Cardiac muscle cell (in vitro differentiated cells and primary cell): ENCODE data around the gene STX4. TPM values are rescaled to one million over a fixed set of nuclear protein-coding genes. Genes with fewer than 3 reads are reported as not detected.

Experiments used
- DNase-seq, 2 donors: peaks; one replicate each; pipeline versions ENCODE4 v3.0.0 to v3.0.0-alpha.2; 2010 to 2017; ENCODE audit warnings: low read depth in 1 of 2, low spot score in 1 of 2
- H3K27ac ChIP-seq: fragments of 200-600 bp; sonication (generic); 2 replicates; pipeline ENCODE4 v1.5.1; 2016
- H3K27me3 ChIP-seq: fragments of 200-600 bp; sonication (generic); 2 replicates; pipeline ENCODE4 v1.6.0; 2016; ENCODE audit warnings: control low read depth
- H3K36me3 ChIP-seq: fragments of 200-600 bp; sonication (generic); 2 replicates; pipeline ENCODE4 v1.5.1; 2016; ENCODE audit warnings: control low read depth
- H3K4me1 ChIP-seq: fragments of 200-600 bp; sonication (generic); 2 replicates; pipeline ENCODE4 v1.8.1; 2017; ENCODE audit warnings: low read depth, mild to moderate bottlenecking, mixed run types
- H3K4me3 ChIP-seq: fragments of 200-600 bp; sonication (generic); 2 replicates; pipeline ENCODE4 v1.5.1; 2016; ENCODE audit warnings: mild to moderate bottlenecking
- H3K9me3 ChIP-seq: fragments of 200-600 bp; sonication (generic); 2 replicates; pipeline ENCODE4 v1.5.1; 2017; ENCODE audit warnings: low read depth, mild to moderate bottlenecking, control low read depth
- CTCF ChIP-seq: IDR thresholded peaks from 2 replicates; pipeline ENCODE4 v1.5.1; 2012; ENCODE audit warnings: low read depth, mild to moderate bottlenecking, low read length
- polyA plus RNA-seq: library from polyadenylated mRNA; unstranded; fragments of >200 nt; fragmentation: Nextera tagmentation; extraction: Ambion mirVana; gene quantifications from 2 replicates; pipeline ENCODE4 v1.2.1, GENCODE V29; 2016
- total RNA-seq: library from RNA; depleted of rRNA; stranded (reverse); fragments of >200 nt; gene quantifications from 2 replicates; pipeline ENCODE4 v1.2.3, GENCODE V29; 2016

STX4 gene
- total and polyA plus RNA-seq, 2 experiments from 2014 or later = 25.3 to 53.2 TPM

GRCh38 chr16:31079342-31079944 lies 46.1 kb downstream of the STX4 start:
- no peaks in the 10 kb centered on the region for H3K9me3 ChIP-seq
- H3K4me1 ChIP-seq = no peaks in the 10 kb centered on the region
- H3K36me3 ChIP-seq = peaks cover 25% of the 10 kb centered on the region
- no peaks in the 10 kb centered on the region for H3K27me3 ChIP-seq
- no peak for DNase-seq
- no peak for TF ChIP-seq CTCF
- no peak overlapping the region for H3K4me3 ChIP-seq
- no peak overlapping the region for H3K27ac ChIP-seq

- TF ChIP-seq CTCF = no peak
Observed at GRCh38 chr16:31080035-31080629, 46.8 kb downstream of the STX4 start.

GRCh38 chr16:31080756-31081419 lies 47.5 kb downstream of the STX4 start:
- peaks cover 25% of the 10 kb centered on the region for H3K36me3 ChIP-seq

More at GRCh38 chr16:31080035-31080629, 46.8 kb downstream of the STX4 start:
- peaks cover 25% of the 10 kb centered on the region for H3K36me3 ChIP-seq
- H3K9me3 ChIP-seq = no peaks in the 10 kb centered on the region
- no peaks in the 10 kb centered on the region for H3K4me1 ChIP-seq
- no peak for DNase-seq
- H3K27ac ChIP-seq = no peak overlapping the region
- no peak overlapping the region for H3K4me3 ChIP-seq
- H3K27me3 ChIP-seq = no peaks in the 10 kb centered on the region

DNA sequence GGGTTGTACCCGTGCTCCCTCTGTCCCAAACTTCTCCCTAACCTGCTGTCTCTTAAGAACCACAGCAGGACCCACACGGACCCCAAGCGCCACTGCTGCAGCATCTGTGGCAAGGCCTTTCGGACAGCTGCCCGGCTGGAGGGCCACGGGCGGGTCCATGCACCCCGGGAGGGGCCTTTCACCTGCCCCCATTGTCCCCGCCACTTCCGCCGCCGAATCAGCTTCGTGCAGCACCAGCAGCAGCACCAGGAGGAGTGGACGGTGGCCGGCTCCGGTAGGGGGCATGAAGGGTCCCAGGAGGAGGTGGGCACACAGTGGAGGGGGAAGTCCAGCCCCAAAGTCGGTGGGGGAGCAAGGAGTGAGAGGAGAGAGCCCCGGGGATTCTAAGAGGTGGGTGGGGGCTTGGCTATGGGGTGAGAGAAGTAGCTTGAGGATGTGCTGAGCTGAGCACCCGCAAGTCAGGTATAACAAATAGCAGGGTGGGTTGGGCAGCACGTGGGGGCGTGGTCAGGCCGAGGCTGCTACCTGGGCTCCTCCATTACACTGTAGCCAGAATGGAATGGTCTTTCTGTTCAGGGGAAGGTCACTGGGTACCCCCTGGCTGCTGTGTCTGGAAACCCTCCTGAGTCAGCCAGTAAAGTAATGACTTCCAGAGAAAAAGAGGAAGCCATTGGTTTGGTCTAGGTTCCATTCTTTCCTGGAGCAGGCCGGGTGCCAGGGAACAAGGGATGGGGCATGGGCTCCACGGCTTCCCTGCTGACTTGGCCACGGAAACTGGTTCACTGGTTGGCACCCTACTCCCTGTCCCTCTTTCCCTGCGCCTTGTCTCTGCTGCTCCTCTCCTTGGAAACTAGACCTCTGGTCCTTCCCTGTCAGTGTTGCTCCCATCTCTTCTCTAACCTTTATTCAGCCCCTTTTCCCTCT lies 48.3 kb downstream of the STX4 start:
- no peaks in the 10 kb centered on the region for H3K9me3 ChIP-seq
- no peak for DNase-seq
- peaks cover 25% of the 10 kb centered on the region for H3K36me3 ChIP-seq
- H3K4me3 ChIP-seq = no peak overlapping the region
- no peaks in the 10 kb centered on the region for H3K4me1 ChIP-seq
- H3K27me3 ChIP-seq = no peaks in the 10 kb centered on the region
- no peak for TF ChIP-seq CTCF
- no peak overlapping the region for H3K27ac ChIP-seq

More at GRCh38 chr16:31080756-31081419, 47.5 kb downstream of the STX4 start:
- no peak for DNase-seq
- no peak for TF ChIP-seq CTCF
- H3K27ac ChIP-seq = no peak overlapping the region
- H3K4me1 ChIP-seq = no peaks in the 10 kb centered on the region
- no peak overlapping the region for H3K4me3 ChIP-seq
- no peaks in the 10 kb centered on the region for H3K9me3 ChIP-seq
- no peaks in the 10 kb centered on the region for H3K27me3 ChIP-seq

- H3K27ac ChIP-seq = no peak overlapping the region
- no peaks in the 10 kb centered on the region for H3K4me1 ChIP-seq
- H3K27me3 ChIP-seq = no peaks in the 10 kb centered on the region
- no peaks in the 10 kb centered on the region for H3K9me3 ChIP-seq
- TF ChIP-seq CTCF = no peak
- no peak for DNase-seq
- no peak overlapping the region for H3K4me3 ChIP-seq
- peaks cover 21% of the 10 kb centered on the region for H3K36me3 ChIP-seq
Observed at GRCh38 chr16:31082368-31083045, 49.1 kb downstream of the STX4 start.
